ENCODE results near the gene MICB. TPM values are rescaled to one million over a fixed set of nuclear protein-coding genes. Genes with fewer than 3 reads are reported as not detected.

Gene MICB
- total RNA-seq, 1 donor from 2014 or later, result 13.0 TPM

DNA sequence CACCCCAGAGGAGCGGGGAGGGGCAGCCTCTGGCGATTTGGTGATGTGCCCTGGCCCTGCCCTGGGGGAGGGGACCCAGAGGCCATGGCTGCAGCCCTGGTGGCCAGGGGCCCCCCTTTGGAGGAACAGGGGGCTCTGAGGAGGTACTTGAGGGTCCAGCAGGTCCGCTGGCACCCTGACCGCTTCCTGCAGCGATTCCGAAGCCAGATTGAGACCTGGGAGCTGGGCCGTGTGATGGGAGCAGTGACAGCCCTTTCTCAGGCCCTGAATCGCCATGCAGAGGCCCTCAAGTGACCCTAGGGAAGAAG, 60.3 kb downstream of the MICB start:
- TF ChIP-seq, protein P1, sequence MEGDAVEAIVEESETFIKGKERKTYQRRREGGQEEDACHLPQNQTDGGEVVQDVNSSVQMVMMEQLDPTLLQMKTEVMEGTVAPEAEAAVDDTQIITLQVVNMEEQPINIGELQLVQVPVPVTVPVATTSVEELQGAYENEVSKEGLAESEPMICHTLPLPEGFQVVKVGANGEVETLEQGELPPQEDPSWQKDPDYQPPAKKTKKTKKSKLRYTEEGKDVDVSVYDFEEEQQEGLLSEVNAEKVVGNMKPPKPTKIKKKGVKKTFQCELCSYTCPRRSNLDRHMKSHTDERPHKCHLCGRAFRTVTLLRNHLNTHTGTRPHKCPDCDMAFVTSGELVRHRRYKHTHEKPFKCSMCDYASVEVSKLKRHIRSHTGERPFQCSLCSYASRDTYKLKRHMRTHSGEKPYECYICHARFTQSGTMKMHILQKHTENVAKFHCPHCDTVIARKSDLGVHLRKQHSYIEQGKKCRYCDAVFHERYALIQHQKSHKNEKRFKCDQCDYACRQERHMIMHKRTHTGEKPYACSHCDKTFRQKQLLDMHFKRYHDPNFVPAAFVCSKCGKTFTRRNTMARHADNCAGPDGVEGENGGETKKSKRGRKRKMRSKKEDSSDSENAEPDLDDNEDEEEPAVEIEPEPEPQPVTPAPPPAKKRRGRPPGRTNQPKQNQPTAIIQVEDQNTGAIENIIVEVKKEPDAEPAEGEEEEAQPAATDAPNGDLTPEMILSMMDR (conservative IDR thresholded peaks at IDR 0.05; ENCODE audit: low read depth, low read length), result no peak
- no peak overlapping the region for H3K4me3 ChIP-seq (ENCODE audit: low read depth, low read length)
- no peak for DNase-seq (ENCODE audit: low read depth)

DNA sequence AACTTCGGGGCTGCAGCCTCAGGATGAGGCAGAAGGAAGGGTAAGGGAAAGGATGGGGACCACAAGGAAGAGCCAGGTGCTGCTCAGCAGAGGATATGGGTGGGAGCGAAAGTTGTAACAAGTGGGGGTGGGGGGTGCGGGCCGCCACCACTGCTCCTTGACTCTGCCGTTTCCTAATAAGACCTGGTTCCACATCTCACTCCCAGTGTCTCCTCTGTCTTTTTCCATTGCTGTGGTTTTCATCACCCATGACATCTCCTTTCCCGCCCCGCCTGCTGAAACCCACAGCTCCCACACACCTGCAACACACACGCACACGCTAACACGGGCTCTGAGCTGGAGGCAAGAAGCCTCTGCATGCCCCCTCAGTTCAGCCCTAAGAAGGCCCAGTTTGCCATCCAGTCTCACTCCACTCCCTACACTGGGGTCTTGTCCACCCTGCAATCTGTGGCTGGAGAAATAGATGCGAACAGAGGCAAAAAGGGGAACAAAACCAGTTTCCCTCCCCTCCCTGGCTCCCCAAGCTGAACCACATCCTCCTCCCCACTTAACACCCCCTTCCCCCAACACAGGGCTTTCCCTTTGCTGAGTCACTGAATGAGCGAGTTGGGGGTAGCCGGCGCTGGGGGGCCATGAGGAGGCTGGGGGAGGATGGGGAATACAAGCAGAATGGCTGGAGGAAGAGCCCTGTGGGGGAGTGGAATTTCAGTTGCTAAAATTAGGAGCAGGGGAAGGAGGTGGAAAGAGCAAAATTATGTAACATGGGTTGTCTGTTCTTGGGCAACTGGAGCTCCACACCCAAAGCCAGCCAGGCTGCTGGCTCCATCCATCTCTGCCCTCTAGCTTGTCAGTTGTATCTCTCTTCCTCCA, 60.9 kb downstream of the MICB start:
- TF ChIP-seq, protein P1 (conservative IDR thresholded peaks at IDR 0.05; ENCODE audit: low read depth, low read length), result no peak
- no peak for DNase-seq (ENCODE audit: low read depth)
- H3K4me3 ChIP-seq (ENCODE audit: low read depth, low read length), result no peak overlapping the region

DNA sequence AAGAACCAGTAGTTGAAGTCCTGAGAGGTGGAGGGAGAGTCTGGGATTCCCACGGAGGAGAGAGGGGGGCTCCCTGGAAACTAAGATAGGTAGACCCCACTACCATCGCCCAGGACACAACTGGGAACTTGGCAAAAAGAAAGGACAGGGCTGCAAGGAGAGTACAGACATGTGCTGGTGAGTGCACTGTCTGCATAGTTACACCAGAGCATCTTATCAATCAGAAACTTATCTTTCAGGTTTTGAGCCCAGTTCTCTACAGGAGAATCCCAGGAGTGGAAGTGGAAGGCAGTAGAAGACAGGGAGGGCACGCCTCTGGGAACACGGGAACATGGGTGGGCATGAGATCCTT, 61.6 kb downstream of the MICB start:
- TF ChIP-seq, protein P1 (conservative IDR thresholded peaks at IDR 0.05; ENCODE audit: low read depth, low read length), result no peak
- no peak for DNase-seq (ENCODE audit: low read depth)
- no peak overlapping the region for H3K4me3 ChIP-seq (ENCODE audit: low read depth, low read length)

DNA sequence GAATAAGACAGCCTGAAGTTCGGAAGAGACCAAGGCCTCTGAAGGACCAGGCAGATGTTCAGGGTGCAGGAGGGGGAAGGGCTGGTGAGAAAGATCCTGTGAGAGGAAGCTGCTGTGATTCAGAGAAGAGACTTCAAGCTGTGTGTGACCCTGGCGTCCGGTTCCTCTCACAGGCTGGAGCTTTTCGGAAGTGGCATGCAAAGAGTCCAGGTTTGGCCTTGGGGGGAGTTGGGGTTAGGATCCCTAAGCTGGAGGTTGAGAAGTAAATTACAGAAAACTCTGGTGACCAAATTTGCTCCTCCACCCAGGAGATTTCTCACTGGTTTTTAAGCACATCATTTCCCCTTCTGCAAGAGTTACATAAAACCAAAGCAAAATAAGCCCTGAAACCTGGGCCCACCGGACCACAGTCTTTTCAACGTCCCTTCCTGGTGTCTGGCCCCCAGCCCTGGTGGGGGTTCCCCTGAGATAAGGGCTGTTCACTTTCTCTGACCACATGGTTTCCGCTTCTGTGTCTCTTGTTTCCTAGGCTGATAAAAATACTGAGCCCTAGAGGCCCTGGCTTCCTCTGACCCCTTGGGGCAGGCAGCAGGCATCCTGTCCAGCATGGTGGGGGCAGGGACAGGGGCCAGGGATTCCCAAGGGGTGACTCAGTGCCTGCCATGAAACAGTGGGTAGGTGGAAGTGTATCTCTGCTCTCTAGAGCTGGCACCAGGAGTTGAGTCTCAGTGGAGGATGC, 62.2 kb downstream of the MICB start:
- H3K4me3 ChIP-seq (ENCODE audit: low read depth, low read length), result no peak overlapping the region
- TF ChIP-seq, protein P1 (conservative IDR thresholded peaks at IDR 0.05; ENCODE audit: low read depth, low read length), result peak; percentile 7
- DNase-seq (ENCODE audit: low read depth), result no peak

DNA sequence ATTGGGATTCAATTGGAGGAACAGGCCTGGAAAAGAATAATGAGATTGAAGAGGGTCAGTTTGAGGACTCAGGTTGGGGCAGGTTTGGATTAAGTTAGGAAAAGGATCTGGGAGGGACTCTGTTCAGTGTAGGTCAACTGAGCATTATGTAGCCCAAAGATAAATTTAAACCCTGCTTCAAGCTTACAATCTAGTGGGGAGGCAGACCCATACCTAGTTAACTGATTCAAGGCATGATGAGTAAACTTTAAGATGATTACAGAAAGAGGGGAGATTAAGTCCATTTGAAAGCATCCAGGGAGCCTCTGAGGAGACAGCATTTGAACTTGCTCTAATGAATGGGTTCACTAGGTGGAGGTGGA, 62.7 kb downstream of the MICB start:
- DNase-seq (ENCODE audit: low read depth), result no peak
- TF ChIP-seq, protein P1 (conservative IDR thresholded peaks at IDR 0.05; ENCODE audit: low read depth, low read length), result no peak
- no peak overlapping the region for H3K4me3 ChIP-seq (ENCODE audit: low read depth, low read length)

Other genes starting within 250 kb of the MICB start
- gene HLA-C, start 226.1 kb upstream of the MICB start, total RNA-seq, result 174 and 314 TPM in 2 replicates
- 41.2 and 225 TPM in 2 replicates for gene HLA-B, start 141.0 kb upstream of the MICB start, total RNA-seq
- gene MICA, start 94.5 kb upstream of the MICB start, total RNA-seq, result 25.7 and 46.8 TPM in 2 replicates
- gene MCCD1, start 30.8 kb downstream of the MICB start, total RNA-seq, result not detected in 2 replicates
- gene DDX39B, start 43.9 kb downstream of the MICB start, total RNA-seq, result 304 and 669 TPM in 2 replicates
- 0.14 and 0.52 TPM in 2 replicates for gene ATP6V1G2, start 48.5 kb downstream of the MICB start, total RNA-seq
- gene NFKBIL1, start 49.5 kb downstream of the MICB start, total RNA-seq, result 11.8 and 17.8 TPM in 2 replicates
- gene LTA, start 74.1 kb downstream of the MICB start, total RNA-seq, result not detected in 2 replicates
- gene TNF, start 77.4 kb downstream of the MICB start, total RNA-seq, result 13.9 and 14.2 TPM in 2 replicates
- 12.0 and 50.8 TPM in 2 replicates for gene LTB, start 84.3 kb downstream of the MICB start, total RNA-seq
- gene LST1, start 88.1 kb downstream of the MICB start, total RNA-seq, result not detected in 2 replicates
- gene NCR3, start 94.9 kb downstream of the MICB start, total RNA-seq, result not detected in 2 replicates
- gene AIF1, start 117.1 kb downstream of the MICB start, total RNA-seq, result not detected in 2 replicates
- 81.2 and 93.0 TPM in 2 replicates for gene PRRC2A, start 122.6 kb downstream of the MICB start, total RNA-seq
- 307 and 331 TPM in 2 replicates for gene BAG6, start 154.5 kb downstream of the MICB start, total RNA-seq
- gene APOM, start 157.7 kb downstream of the MICB start, total RNA-seq, result 0.72 and 0.81 TPM in 2 replicates
- gene C6orf47, start 162.6 kb downstream of the MICB start, total RNA-seq, result 17.2 and 19.3 TPM in 2 replicates
- 16.0 and 32.9 TPM in 2 replicates for gene GPANK1, start 166.9 kb downstream of the MICB start, total RNA-seq
- 313 and 435 TPM in 2 replicates for gene CSNK2B, start 167.9 kb downstream of the MICB start, total RNA-seq
- gene LY6G5B, start 171.8 kb downstream of the MICB start, total RNA-seq, result 1.1 and 4.0 TPM in 2 replicates
- gene LY6G5C, start 182.9 kb downstream of the MICB start, total RNA-seq, result 0.94 and 1.1 TPM in 2 replicates
- 25.4 and 35.6 TPM in 2 replicates for gene ABHD16A, start 205.2 kb downstream of the MICB start, total RNA-seq
- gene LY6G6F, start 208.7 kb downstream of the MICB start, total RNA-seq, result not detected in 2 replicates
- not detected in 2 replicates for gene LY6G6D, start 217.2 kb downstream of the MICB start, total RNA-seq
- not detected in 2 replicates for gene LY6G6C, start 223.6 kb downstream of the MICB start, total RNA-seq
- not detected in 2 replicates for gene MPIG6B, start 225.2 kb downstream of the MICB start, total RNA-seq
- 61.1 and 87.2 TPM in 2 replicates for gene DDAH2, start 231.2 kb downstream of the MICB start, total RNA-seq
- 938 and 1,262 TPM in 2 replicates for gene CLIC1, start 238.4 kb downstream of the MICB start, total RNA-seq
- gene MSH5, start 241.9 kb downstream of the MICB start, total RNA-seq, result 18.4 and 30.4 TPM in 2 replicates